GM12878 (cell line): ENCODE measurements around the gene KLB. TPM values are rescaled to one million over a fixed set of nuclear protein-coding genes. Genes with fewer than 3 reads are reported as not detected.

Experiments
- ATAC-seq: fragments of 200-7000 bp; cut with Tn5 transposase; 3 replicates; pipeline ENCODE4 v1.9.1; 2020; ENCODE audit warnings: mild to moderate bottlenecking, moderate library complexity
- BruUV-seq: library from RNA; stranded (reverse); fragments of 400-500 nt; replicated peaks from 2 replicates; lab custom pipeline; 2021; lab: Mats Ljungman, UMichigan
- CTCF ChIA-PET: fragments of 300-600 bp; sonication (Branson Sonifier 250); formaldehyde crosslinking; extraction: SDS; loops from one replicate; lab custom pipeline; 2021; ENCODE audit warnings: inconsistent platforms; lab: Yijun Ruan, JAX
- POLR2A ChIA-PET: fragments of 350-600 bp; formaldehyde crosslinking; extraction: SDS; loops from one replicate; lab custom pipeline; 2021; ENCODE audit warnings: inconsistent platforms; lab: Charles Lee
- RAD21 ChIA-PET: fragments of 300-600 bp; sonication (Branson Sonifier 250); formaldehyde crosslinking; loops from one replicate; lab custom pipeline; 2023; ENCODE audit warnings: antibody characterized with exemption; ENCODE audit not compliant: unreplicated experiment; lab: Charles Lee
- SMC1A ChIA-PET: fragments of 300-600 bp; sonication (Branson Sonifier 250); formaldehyde crosslinking; loops from one replicate; lab custom pipeline; 2023; ENCODE audit not compliant: unreplicated experiment, uncharacterized antibody; lab: Charles Lee
- DNase-seq: peaks from one replicate; pipeline ENCODE4 v3.0.0-alpha.2; 2011; ENCODE audit warnings: low read depth, low spot score
- FAIRE-seq: peaks from 3 replicates; lab custom pipeline; 2011; peaks lifted over from hg19 to GRCh38; lab: Jason Lieb, UNC
- H2AFZ ChIP-seq: 2 replicates; pipeline ENCODE4 v1.6.0; 2011; ENCODE audit warnings: low read depth, low read length, control low read depth; ENCODE audit not compliant: control insufficient read depth
- H3K27ac ChIP-seq: 2 replicates; pipeline ENCODE4 v1.5.1; 2011; ENCODE audit warnings: control low read depth; ENCODE audit not compliant: control insufficient read depth, insufficient read depth
- H3K27me3 ChIP-seq, 2 experiments: replicated peaks in 1 of 2; 2 replicates each; pipeline versions ENCODE4 v1.6.0 to v1.6.1; 2011; ENCODE audit warnings: low read length in 1 of 2; ENCODE audit not compliant: control insufficient read depth in 2 of 2, insufficient read depth in 2 of 2
- H3K36me3 ChIP-seq, 2 experiments: 2 replicates each; pipeline ENCODE4 v1.5.1; 2011; ENCODE audit warnings: low read length in 1 of 2; ENCODE audit not compliant: control insufficient read depth in 2 of 2, insufficient read depth in 2 of 2
- H3K4me1 ChIP-seq: 2 replicates; pipeline ENCODE4 v1.6.1; 2011; ENCODE audit warnings: mild to moderate bottlenecking, low read length, moderate library complexity, mixed read lengths; ENCODE audit not compliant: control insufficient read depth, insufficient read depth
- H3K4me2 ChIP-seq: 2 replicates; pipeline ENCODE4 v1.6.0; 2011; ENCODE audit warnings: control low read depth; ENCODE audit not compliant: control insufficient read depth, insufficient read depth
- H3K4me3 ChIP-seq: fragments of 200-600 bp; sonication (generic); 2 replicates; pipeline ENCODE4 v1.5.1; 2016
- H3K79me2 ChIP-seq: 2 replicates; pipeline ENCODE4 v1.6.0; 2011; ENCODE audit warnings: low read length; ENCODE audit not compliant: control insufficient read depth, insufficient read depth
- H3K9ac ChIP-seq: 2 replicates; pipeline ENCODE4 v1.8.0; 2011; ENCODE audit warnings: low read length, control low read depth, mixed read lengths; ENCODE audit not compliant: control insufficient read depth, insufficient read depth
- H3K9me3 ChIP-seq: replicated peaks from 3 replicates; pipeline ENCODE4 v1.5.1; 2011; ENCODE audit warnings: mild to moderate bottlenecking, low read length; ENCODE audit not compliant: control insufficient read depth, insufficient read depth
- H4K20me1 ChIP-seq: 2 replicates; pipeline ENCODE4 v1.6.0; 2011; ENCODE audit not compliant: control insufficient read depth, insufficient read depth
- CEBPB ChIP-seq, 2 experiments: fragments of 150-350 bp in 1 of 2; IDR thresholded peaks; 2 replicates each; pipeline ENCODE4 v1.6.1; 2012 to 2014; ENCODE audit warnings: low read depth in 2 of 2, low read length in 2 of 2, borderline replicate concordance in 1 of 2, inconsistent platforms in 1 of 2
- FOXK2 ChIP-seq: fragments of 450-650 bp; IDR thresholded peaks from 2 replicates; pipeline ENCODE4 v1.6.1; 2017; ENCODE audit warnings: mild to moderate bottlenecking, moderate library complexity
- JUND ChIP-seq: IDR thresholded peaks from 2 replicates; pipeline ENCODE4 v1.6.1; 2012; ENCODE audit warnings: low read depth, mild to moderate bottlenecking, low read length, improper control_type of control experiment, moderate library complexity
- MYC ChIP-seq: IDR thresholded peaks from 2 replicates; pipeline ENCODE4 v1.6.1; 2011; ENCODE audit warnings: mild to moderate bottlenecking, low read length, moderate library complexity, inconsistent platforms; ENCODE audit not compliant: insufficient read depth, insufficient replicate concordance, insufficient read length, severe bottlenecking
- POLR2AphosphoS5 ChIP-seq: IDR thresholded peaks from 2 replicates; pipeline ENCODE4 v1.6.1; 2011; ENCODE audit warnings: mild to moderate bottlenecking, low read length, inconsistent platforms
- RAD21 ChIP-seq: IDR thresholded peaks from 2 replicates; pipeline ENCODE4 v1.6.1; 2011; ENCODE audit warnings: mild to moderate bottlenecking, low read depth, low read length, moderate library complexity; ENCODE audit not compliant: insufficient read depth
- SIX5 ChIP-seq: IDR thresholded peaks from 2 replicates; pipeline ENCODE4 v1.6.1; 2011; ENCODE audit warnings: mild to moderate bottlenecking, low read depth, low read length, moderate library complexity; ENCODE audit not compliant: severe bottlenecking
- SMARCA5 ChIP-seq: fragments of 450-650 bp; IDR thresholded peaks from 2 replicates; pipeline ENCODE4 v1.6.1; 2017; ENCODE audit warnings: mild to moderate bottlenecking
- TARDBP ChIP-seq: IDR thresholded peaks from 2 replicates; pipeline ENCODE4 v1.6.1; 2016; ENCODE audit warnings: borderline replicate concordance
- ZNF217 ChIP-seq: fragments of 450-650 bp; IDR thresholded peaks from 2 replicates; pipeline ENCODE4 v1.6.1; 2017; ENCODE audit warnings: antibody characterized with exemption, mild to moderate bottlenecking
- WGBS: methylation state at CpG from one replicate; pipeline ENCODE4 v1.1.6; 2016; ENCODE audit warnings: low lambda C conversion rate; ENCODE audit not compliant: insufficient replicate concordance, insufficient coverage; ENCODE audit errors: missing lambda C conversion rate; 5-methylcytosine and 5-hydroxymethylcytosine counted together
- in situ Hi-C: fragments of 300-500 bp; cut with MboI; formaldehyde crosslinking; loops from 9 replicates; pipeline ENCODE4 v1.14.3; 2018; ENCODE audit warnings: mixed read lengths
- intact Hi-C: fragments of 100-400 bp; cut with micrococcal nuclease; formaldehyde crosslinking; loops from one replicate; pipeline ENCODE4 v1.14.2; 2022; ENCODE audit not compliant: unreplicated experiment
- polyA plus RNA-seq, 11 experiments: library from polyadenylated mRNA; depleted of rRNA in 4 of 11; unstranded in 6 of 11; stranded (reverse) in 5 of 11; fragments of >200 nt; fragmentation: Nextera tagmentation in 4 of 11; fragmentation: Illumina TruSeq in 1 of 11; extraction: Ambion mirVana in 4 of 11; extraction: Trizol in 1 of 11; gene quantifications; 1 replicate in 1 of 11; 2 replicates in 10 of 11; pipeline versions ENCODE4 v1.2.1 to v1.2.3, GENCODE V29; 2011 to 2016; ENCODE audit warnings: inconsistent platforms in 2 of 11, missing spikeins in 2 of 11, low read depth in 1 of 11
- total RNA-seq, 4 experiments: library from RNA; depleted of rRNA in 3 of 4; stranded (reverse); fragments of >200 nt in 3 of 4; fragmentation: Illumina TruSeq in 1 of 4; extraction: Trizol in 1 of 4; gene quantifications; 2 replicates each; pipeline versions ENCODE4 v1.2.1 to v1.2.3, GENCODE V29; 2013 to 2021
- TF ChIP-seq, protein P1 (sequence below), 3 experiments: IDR thresholded peaks in 2 of 3; conservative IDR thresholded peaks in 1 of 3; 2 replicates each; pipeline ENCODE4 v1.5.1; 2011; ENCODE audit warnings: low read depth in 3 of 3, low read length in 3 of 3, mild to moderate bottlenecking in 3 of 3, control low read depth in 2 of 3, moderate library complexity in 2 of 3, inconsistent platforms in 1 of 3, mixed read lengths in 1 of 3; ENCODE audit not compliant: control insufficient read depth in 2 of 3, insufficient read depth in 1 of 3; ENCODE audit errors: extremely low read depth in 1 of 3
- TF ChIP-seq, protein P2 (sequence below): fragments of 150-350 bp; IDR thresholded peaks from 2 replicates; pipeline ENCODE4 v1.6.1; 2016; ENCODE audit warnings: low read depth, low read length
- TF ChIP-seq, protein P3 (sequence below): fragments of 450-650 bp; IDR thresholded peaks from 2 replicates; pipeline ENCODE4 v1.6.1; 2016; ENCODE audit warnings: mild to moderate bottlenecking

Gene KLB
- total and polyA plus RNA-seq, 10 of the 15 experiments (the other 5 are each of a cell fraction or from before 2014, with no cell fraction given), result under 0.01 to 0.13 (median 0.04) TPM; not detected in 1

DNA sequence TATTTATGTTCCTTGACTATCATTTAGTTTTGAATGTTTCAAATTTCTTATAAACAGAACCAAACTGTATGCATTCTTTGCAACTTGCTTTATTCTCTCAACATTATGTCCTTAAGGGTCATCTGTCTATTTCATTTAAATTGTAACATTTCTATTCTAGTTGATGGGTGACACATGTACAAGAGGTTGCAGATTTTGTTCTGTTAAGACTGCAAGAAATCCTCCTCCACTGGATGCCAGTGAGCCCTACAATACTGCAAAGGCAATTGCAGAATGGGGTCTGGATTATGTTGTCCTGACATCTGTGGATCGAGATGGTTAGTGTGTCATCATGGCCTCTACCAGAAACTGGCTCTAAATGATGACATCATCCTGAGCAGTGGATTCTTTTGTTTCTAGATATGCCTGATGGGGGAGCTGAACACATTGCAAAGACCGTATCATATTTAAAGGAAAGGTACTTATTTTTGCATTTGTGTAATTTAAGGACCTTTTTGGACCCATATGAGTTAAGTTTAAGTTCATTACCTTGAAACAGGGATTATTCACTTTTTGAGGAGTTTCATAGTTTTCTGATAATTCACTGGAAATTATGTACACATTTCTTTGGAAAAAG lies 58.3 kb downstream of the KLB start:
- no peak overlapping the region for H3K4me2 ChIP-seq
- ATAC-seq, result peak; percentile 62
- TF ChIP-seq, protein P1, sequence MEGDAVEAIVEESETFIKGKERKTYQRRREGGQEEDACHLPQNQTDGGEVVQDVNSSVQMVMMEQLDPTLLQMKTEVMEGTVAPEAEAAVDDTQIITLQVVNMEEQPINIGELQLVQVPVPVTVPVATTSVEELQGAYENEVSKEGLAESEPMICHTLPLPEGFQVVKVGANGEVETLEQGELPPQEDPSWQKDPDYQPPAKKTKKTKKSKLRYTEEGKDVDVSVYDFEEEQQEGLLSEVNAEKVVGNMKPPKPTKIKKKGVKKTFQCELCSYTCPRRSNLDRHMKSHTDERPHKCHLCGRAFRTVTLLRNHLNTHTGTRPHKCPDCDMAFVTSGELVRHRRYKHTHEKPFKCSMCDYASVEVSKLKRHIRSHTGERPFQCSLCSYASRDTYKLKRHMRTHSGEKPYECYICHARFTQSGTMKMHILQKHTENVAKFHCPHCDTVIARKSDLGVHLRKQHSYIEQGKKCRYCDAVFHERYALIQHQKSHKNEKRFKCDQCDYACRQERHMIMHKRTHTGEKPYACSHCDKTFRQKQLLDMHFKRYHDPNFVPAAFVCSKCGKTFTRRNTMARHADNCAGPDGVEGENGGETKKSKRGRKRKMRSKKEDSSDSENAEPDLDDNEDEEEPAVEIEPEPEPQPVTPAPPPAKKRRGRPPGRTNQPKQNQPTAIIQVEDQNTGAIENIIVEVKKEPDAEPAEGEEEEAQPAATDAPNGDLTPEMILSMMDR (IDR thresholded peaks at IDR 0.05 in 2 of 3, conservative IDR thresholded peaks at IDR 0.05 in 1 of 3; ENCODE audit: control insufficient read depth in 2 of 3, extremely low read depth in 1 of 3, insufficient read depth in 1 of 3, low read depth in 3 of 3, low read length in 3 of 3), result no peak; a peak in 1 of 6 replicates
- TF ChIP-seq TARDBP, result no peak
- TF ChIP-seq ZNF217, result no peak
- TF ChIP-seq, protein P2, sequence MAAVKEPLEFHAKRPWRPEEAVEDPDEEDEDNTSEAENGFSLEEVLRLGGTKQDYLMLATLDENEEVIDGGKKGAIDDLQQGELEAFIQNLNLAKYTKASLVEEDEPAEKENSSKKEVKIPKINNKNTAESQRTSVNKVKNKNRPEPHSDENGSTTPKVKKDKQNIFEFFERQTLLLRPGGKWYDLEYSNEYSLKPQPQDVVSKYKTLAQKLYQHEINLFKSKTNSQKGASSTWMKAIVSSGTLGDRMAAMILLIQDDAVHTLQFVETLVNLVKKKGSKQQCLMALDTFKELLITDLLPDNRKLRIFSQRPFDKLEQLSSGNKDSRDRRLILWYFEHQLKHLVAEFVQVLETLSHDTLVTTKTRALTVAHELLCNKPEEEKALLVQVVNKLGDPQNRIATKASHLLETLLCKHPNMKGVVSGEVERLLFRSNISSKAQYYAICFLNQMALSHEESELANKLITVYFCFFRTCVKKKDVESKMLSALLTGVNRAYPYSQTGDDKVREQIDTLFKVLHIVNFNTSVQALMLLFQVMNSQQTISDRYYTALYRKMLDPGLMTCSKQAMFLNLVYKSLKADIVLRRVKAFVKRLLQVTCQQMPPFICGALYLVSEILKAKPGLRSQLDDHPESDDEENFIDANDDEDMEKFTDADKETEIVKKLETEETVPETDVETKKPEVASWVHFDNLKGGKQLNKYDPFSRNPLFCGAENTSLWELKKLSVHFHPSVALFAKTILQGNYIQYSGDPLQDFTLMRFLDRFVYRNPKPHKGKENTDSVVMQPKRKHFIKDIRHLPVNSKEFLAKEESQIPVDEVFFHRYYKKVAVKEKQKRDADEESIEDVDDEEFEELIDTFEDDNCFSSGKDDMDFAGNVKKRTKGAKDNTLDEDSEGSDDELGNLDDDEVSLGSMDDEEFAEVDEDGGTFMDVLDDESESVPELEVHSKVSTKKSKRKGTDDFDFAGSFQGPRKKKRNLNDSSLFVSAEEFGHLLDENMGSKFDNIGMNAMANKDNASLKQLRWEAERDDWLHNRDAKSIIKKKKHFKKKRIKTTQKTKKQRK, result no peak
- no peak for TF ChIP-seq CEBPB (IDR thresholded peaks at IDR 0.05; ENCODE audit: borderline replicate concordance in 1 of 2, low read depth in 2 of 2, low read length in 2 of 2)
- TF ChIP-seq POLR2AphosphoS5, result no peak
- TF ChIP-seq, protein P3, sequence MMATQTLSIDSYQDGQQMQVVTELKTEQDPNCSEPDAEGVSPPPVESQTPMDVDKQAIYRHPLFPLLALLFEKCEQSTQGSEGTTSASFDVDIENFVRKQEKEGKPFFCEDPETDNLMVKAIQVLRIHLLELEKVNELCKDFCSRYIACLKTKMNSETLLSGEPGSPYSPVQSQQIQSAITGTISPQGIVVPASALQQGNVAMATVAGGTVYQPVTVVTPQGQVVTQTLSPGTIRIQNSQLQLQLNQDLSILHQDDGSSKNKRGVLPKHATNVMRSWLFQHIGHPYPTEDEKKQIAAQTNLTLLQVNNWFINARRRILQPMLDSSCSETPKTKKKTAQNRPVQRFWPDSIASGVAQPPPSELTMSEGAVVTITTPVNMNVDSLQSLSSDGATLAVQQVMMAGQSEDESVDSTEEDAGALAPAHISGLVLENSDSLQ, result no peak
- no peak for TF ChIP-seq FOXK2
- no peak for TF ChIP-seq SMARCA5
- no peak for TF ChIP-seq RAD21
- no peak for TF ChIP-seq MYC
- no peak for TF ChIP-seq SIX5
- no peak for TF ChIP-seq JUND

More for the DNA sequence above, 58.3 kb downstream of the KLB start:
- no peak for FAIRE-seq
- H2AFZ ChIP-seq, result no peak overlapping the region
- H3K36me3 ChIP-seq, result peaks cover 2 to 27% of the 10 kb centered on the region in 2 experiments; a peak in 3 of 4 replicates
- peaks cover 5% of the 10 kb centered on the region for H3K4me1 ChIP-seq
- 96% methylated on average over 2 of the region's 2 CpGs for WGBS
- intact Hi-C loops, result loop anchor here (5.0 to 10.0 kb wide), 2 partner anchors 172 to 320 kb away; partner anchors contain the start of gene SMIM14
- no TSS peak for BruUV-seq
- H3K79me2 ChIP-seq, result peaks cover 9% of the 10 kb centered on the region
- H3K9me3 ChIP-seq, result no peaks in the 10 kb centered on the region
- no peaks in the 10 kb centered on the region for H4K20me1 ChIP-seq
- no peak for DNase-seq
- H3K27me3 ChIP-seq, result no peaks in the 10 kb centered on the region
- ChIA-PET RAD21 (no interaction called here), POLR2A (no interaction called here), CTCF (no interaction called here), SMC1A (interaction anchor here (0.6 to 2.1 kb wide), 2 partner anchors 161 to 364 kb away, joined by 3 to 5 read pairs; no protein-coding TSS in a partner anchor)
- H3K4me3 ChIP-seq, result no peak overlapping the region
- no peak overlapping the region for H3K27ac ChIP-seq
- in situ Hi-C loops, result loop anchor here (5.0 kb wide), 1 partner anchor 507 kb away; no protein-coding TSS in a partner anchor
- H3K9ac ChIP-seq, result no peak overlapping the region
